GM12873 (cell line): ENCODE measurements around the gene KITLG.

Source experiments
- CTCF ChIP-seq: IDR thresholded peaks from 2 replicates; pipeline ENCODE4 v1.5.1; 2012; ENCODE audit warnings: low read depth, mild to moderate bottlenecking, moderate library complexity, low read length, control low read depth; ENCODE audit not compliant: insufficient read depth; ENCODE audit errors: missing control alignments

KITLG gene

DNA sequence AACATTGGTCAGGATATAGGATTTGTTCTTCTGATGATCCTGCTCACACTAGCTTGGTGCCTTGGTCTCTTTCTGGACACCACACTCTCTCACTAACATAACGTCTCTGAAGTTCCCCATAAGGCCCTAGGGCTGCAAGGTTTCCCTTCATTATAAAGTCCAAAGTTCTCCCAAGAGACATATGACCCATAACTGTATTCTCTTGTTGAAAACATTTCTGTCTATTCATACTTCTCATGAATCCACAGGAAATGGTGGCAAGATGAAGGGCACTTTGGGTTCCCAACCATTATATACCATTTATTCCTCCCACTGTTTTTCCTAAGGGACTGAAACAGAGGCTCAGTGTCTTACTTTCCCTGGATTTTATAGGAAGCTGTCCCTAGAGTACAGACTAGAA lies 37.1 kb upstream of the KITLG start:
- TF ChIP-seq CTCF: no peak

- no peak for TF ChIP-seq CTCF
These were observed 35.2 kb upstream of the KITLG start for GRCh38 chr12:88615490-88615889.

DNA sequence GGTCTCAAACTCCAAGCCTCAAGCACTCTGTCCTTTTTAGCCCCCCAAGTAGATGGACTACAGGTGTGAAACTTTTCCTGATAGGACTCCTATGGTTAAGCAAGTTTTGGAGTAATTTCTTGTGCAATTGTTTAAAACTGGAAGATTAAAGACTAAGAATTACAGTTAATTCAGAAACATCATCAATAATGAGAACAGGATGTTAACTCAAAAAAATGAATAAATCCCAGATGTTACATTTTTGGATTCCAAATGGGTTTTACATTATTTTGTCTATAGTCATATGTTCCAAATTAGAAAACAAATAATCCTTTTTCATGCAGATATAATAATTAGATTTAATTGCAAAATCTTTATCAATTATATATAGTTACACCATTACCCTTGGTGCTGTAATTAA lies 24.4 kb upstream of the KITLG start:
- no peak for TF ChIP-seq CTCF

GRCh38 chr12:88600272-88600671 lies 20.0 kb upstream of the KITLG start:
- TF ChIP-seq CTCF: no peak

- TF ChIP-seq CTCF: no peak
These were observed 17.1 kb upstream of the KITLG start for GRCh38 chr12:88597365-88597764.

DNA sequence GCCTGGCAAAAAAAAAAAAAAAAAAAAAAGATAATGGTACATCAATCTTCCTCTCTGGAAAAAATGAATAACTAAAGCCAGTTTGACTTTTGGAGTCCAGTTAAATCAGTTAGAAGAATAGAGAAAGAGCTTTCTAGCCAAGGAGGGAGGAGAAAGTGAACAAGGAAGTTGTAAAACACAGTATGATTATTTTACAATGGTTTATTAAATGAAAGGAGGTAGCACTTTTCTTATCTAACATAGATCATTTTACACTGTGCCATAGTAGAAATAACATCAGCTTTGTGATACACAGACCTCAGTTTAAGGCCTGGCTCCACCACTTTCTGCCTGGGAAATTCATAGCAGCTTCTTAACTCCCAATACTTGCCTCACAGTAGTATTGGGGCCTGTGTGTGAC lies 15.4 kb upstream of the KITLG start:
- no peak for TF ChIP-seq CTCF

GRCh38 chr12:88594780-88595179 lies 14.5 kb upstream of the KITLG start:
- TF ChIP-seq CTCF: no peak

- TF ChIP-seq CTCF: no peak
These were observed 11.1 kb upstream of the KITLG start for GRCh38 chr12:88591343-88591742.
